ENCODE measurements around the gene MEGF11.

GRCh38 chr15:66216806-66217205 lies 36.7 kb downstream of the MEGF11 start:
- TF ChIP-seq CTCF (IDR thresholded peaks at IDR 0.05) (no peak), POLR2A (IDR thresholded peaks at IDR 0.05) (no peak)
